ENCODE measurements around the gene CLNK. TPM values are rescaled to one million over a fixed set of nuclear protein-coding genes. Genes with fewer than 3 reads are reported as not detected.

Gene CLNK
- total and polyA plus RNA-seq, 2 of the 8 experiments (the other 6 are each of a cell fraction or from before 2014, with no cell fraction given), result not detected

DNA sequence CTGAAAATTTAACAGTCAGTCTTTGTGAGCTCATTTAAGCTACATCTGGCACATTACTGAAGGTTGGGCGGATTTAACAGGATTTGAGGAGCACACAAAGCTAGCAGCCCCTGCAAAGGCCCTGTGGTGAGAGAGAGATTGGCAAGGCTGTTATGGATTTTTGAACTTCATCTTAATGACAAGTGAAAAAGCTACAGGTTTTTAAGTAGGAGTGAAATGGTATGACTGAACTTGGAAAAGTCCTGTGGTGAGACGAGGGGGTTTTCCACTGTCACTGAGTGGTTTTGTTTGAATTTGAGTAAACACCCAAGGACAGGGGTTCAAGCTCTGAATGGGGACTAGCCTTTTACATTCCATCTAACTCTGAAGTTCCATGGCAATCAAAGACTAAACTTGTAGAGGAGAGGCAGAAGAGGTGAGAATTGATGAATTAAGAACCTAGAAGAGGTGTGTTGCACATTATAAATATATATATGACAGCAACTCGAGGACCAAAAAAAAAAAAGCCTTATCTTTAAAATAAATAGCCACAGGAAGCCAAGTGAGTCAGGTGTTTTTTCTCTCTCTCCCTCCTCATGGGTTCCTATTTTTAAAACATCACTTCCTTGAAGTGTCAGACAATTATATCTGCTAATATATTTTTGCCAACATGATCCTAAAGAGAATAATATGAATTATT lies 47.8 kb upstream of the CLNK start:
- no peak overlapping the region for H2BK12ac ChIP-seq (ENCODE audit: low read depth, low read length)
- POLR2A ChIA-PET (ENCODE audit: partially characterized antibody), result no interaction called here

More for the DNA sequence above, 47.8 kb upstream of the CLNK start:
- no peak overlapping the region for H3K18ac ChIP-seq (ENCODE audit: extremely low read depth, low read length)
- H2AK5ac ChIP-seq (ENCODE audit: low read depth, low read length), result no peak overlapping the region
- H2BK15ac ChIP-seq (ENCODE audit: low read length), result no peak overlapping the region
- no peaks in the 10 kb centered on the region for H3K36me3 ChIP-seq (ENCODE audit: control insufficient read depth in 2 of 4, insufficient read depth in 4 of 4, low read length in 3 of 4)
- no peak overlapping the region for H3K4me2 ChIP-seq (ENCODE audit: insufficient read depth in 1 of 2, low read depth in 2 of 2, low read length in 2 of 2)
- no peaks in the 10 kb centered on the region for H3K23me2 ChIP-seq (ENCODE audit: low read depth, low read length)
- no peak overlapping the region for H2BK120ac ChIP-seq (replicated peaks; ENCODE audit: low read depth, low read length)
- no peak overlapping the region for H3K4me3 ChIP-seq (ENCODE audit: extremely low read depth in 1 of 4, insufficient read depth in 2 of 4, low read depth in 3 of 4, low read length in 4 of 4)
- H3K23ac ChIP-seq (ENCODE audit: insufficient read length), result no peak overlapping the region
- no peaks in the 10 kb centered on the region for H3K27me3 ChIP-seq (replicated peaks in 1 of 4; ENCODE audit: control insufficient read depth in 3 of 4, extremely low read depth in 1 of 4, insufficient read depth in 3 of 4, low read length in 3 of 4)
- TF ChIP-seq TCF12 (IDR thresholded peaks at IDR 0.05; ENCODE audit: low read depth, low read length), result no peak
- TF ChIP-seq RBBP5 (IDR thresholded peaks at IDR 0.05; ENCODE audit: borderline replicate concordance, low read depth, low read length), result no peak
- peaks cover 0 to 3% (median 0%) of the 10 kb centered on the region in 4 experiments; a peak in 1 of 7 replicates for H3K4me1 ChIP-seq (replicated peaks in 1 of 4; ENCODE audit: control insufficient read depth in 3 of 4, insufficient read depth in 4 of 4, low read length in 3 of 4)
- no peaks in the 10 kb centered on the region for H3K79me2 ChIP-seq (ENCODE audit: control insufficient read depth in 1 of 2, insufficient read depth in 2 of 2, low read length in 2 of 2)
- H3K4ac ChIP-seq (replicated peaks; ENCODE audit: insufficient read length, low read depth, low read length), result no peak overlapping the region
- CTCF ChIA-PET (ENCODE audit: partially characterized antibody), result no interaction called here
- no peak overlapping the region for H3K14ac ChIP-seq (ENCODE audit: insufficient read length)
- no peak for FAIRE-seq
- WGBS, 2 experiments (ENCODE audit: extremely low coverage in 1 of 2, insufficient coverage in 1 of 2, insufficient read length in 1 of 2, insufficient replicate concordance in 2 of 2, low coverage in 1 of 2, low lambda C conversion rate in 2 of 2, missing lambda C conversion rate in 1 of 2), result 92% methylated on average over 3 of the region's 3 CpGs; no CpG with 5 or more reads in 1 of the 2 experiments
- H2BK20ac ChIP-seq (ENCODE audit: low read length), result no peak overlapping the region
- DNase-seq (ENCODE audit: low read depth in 1 of 2, low spot score in 2 of 2), result no peak
- H4K8ac ChIP-seq (ENCODE audit: extremely low read depth, insufficient read depth, low read length), result no peak overlapping the region
- H2BK5ac ChIP-seq (ENCODE audit: low read depth, low read length), result no peak overlapping the region
- H3K27ac ChIP-seq (ENCODE audit: low read depth, low read length), result no peak overlapping the region
- no peaks in the 10 kb centered on the region for H4K20me1 ChIP-seq (replicated peaks in 1 of 2; ENCODE audit: control insufficient read depth in 1 of 2, insufficient read depth in 2 of 2, low read length in 2 of 2)
- no peak overlapping the region for H2AFZ ChIP-seq (ENCODE audit: low read length)
- H4K91ac ChIP-seq (replicated peaks; ENCODE audit: insufficient read length, low read length), result no peak overlapping the region
- no peak overlapping the region for H3K56ac ChIP-seq (replicated peaks; ENCODE audit: insufficient read length, low read depth, low read length)
- no peak overlapping the region for H4K5ac ChIP-seq (ENCODE audit: insufficient read length, low read depth, low read length)
- H3K9ac ChIP-seq (replicated peaks in 1 of 4; ENCODE audit: extremely low read depth in 1 of 4, low read depth in 3 of 4, low read length in 3 of 4), result no peak overlapping the region
- no peaks in the 10 kb centered on the region for H3K79me1 ChIP-seq (ENCODE audit: low read depth, low read length)
- H3K9me3 ChIP-seq (ENCODE audit: insufficient read depth in 2 of 2, low read depth in 1 of 2, low read length in 1 of 2), result no peaks in the 10 kb centered on the region
